Measurements from ENCODE around the gene PRKAA2.

Gene PRKAA2

GRCh38 chr1:56631901-56632300, 13.2 kb upstream of the PRKAA2 start:
- Histone ChIP-seq H3K9me2 (replicated peaks; ENCODE audit: insufficient read depth, low read length) (no peaks in the 10 kb centered on the region), H3F3A (ENCODE audit: insufficient read depth) (no peaks in the 10 kb centered on the region), H4K20me1 (ENCODE audit: low read depth, low read length) (no peaks in the 10 kb centered on the region), H3K9ac (ENCODE audit: low read length) (no peak overlapping the region), H2AFZ (ENCODE audit: low read depth, low read length, severe bottlenecking) (no peak overlapping the region), H3K4me3 (ENCODE audit: insufficient read depth, low read length, poor library complexity, severe bottlenecking) (no peak overlapping the region), H3K79me2 (ENCODE audit: insufficient read depth, low read length) (no peaks in the 10 kb centered on the region), H3K27ac (ENCODE audit: low read depth, low read length) (no peak overlapping the region), H3K36me3 (ENCODE audit: low read length) (no peaks in the 10 kb centered on the region), H3K4me2 (ENCODE audit: low read depth, low read length, poor library complexity, severe bottlenecking) (no peak overlapping the region), H3K27me3 (ENCODE audit: low read length) (no peaks in the 10 kb centered on the region), H3K9me3 (ENCODE audit: insufficient read depth, low read length) (no peaks in the 10 kb centered on the region)
- TF ChIP-seq, protein P1, sequence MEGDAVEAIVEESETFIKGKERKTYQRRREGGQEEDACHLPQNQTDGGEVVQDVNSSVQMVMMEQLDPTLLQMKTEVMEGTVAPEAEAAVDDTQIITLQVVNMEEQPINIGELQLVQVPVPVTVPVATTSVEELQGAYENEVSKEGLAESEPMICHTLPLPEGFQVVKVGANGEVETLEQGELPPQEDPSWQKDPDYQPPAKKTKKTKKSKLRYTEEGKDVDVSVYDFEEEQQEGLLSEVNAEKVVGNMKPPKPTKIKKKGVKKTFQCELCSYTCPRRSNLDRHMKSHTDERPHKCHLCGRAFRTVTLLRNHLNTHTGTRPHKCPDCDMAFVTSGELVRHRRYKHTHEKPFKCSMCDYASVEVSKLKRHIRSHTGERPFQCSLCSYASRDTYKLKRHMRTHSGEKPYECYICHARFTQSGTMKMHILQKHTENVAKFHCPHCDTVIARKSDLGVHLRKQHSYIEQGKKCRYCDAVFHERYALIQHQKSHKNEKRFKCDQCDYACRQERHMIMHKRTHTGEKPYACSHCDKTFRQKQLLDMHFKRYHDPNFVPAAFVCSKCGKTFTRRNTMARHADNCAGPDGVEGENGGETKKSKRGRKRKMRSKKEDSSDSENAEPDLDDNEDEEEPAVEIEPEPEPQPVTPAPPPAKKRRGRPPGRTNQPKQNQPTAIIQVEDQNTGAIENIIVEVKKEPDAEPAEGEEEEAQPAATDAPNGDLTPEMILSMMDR (IDR thresholded peaks at IDR 0.05; ENCODE audit: insufficient read depth, low read length, poor library complexity, severe bottlenecking), result no peak
- no peak for TF ChIP-seq EZH2phosphoT487 (conservative IDR thresholded peaks at IDR 0.05; ENCODE audit: low read length)

- Histone ChIP-seq H3K9ac (ENCODE audit: low read length) (no peak overlapping the region), H3F3A (ENCODE audit: insufficient read depth) (no peaks in the 10 kb centered on the region), H3K4me2 (ENCODE audit: low read depth, low read length, poor library complexity, severe bottlenecking) (no peak overlapping the region), H4K20me1 (ENCODE audit: low read depth, low read length) (no peaks in the 10 kb centered on the region), H3K27ac (ENCODE audit: low read depth, low read length) (no peak overlapping the region), H3K36me3 (ENCODE audit: low read length) (no peaks in the 10 kb centered on the region), H3K27me3 (ENCODE audit: low read length) (no peaks in the 10 kb centered on the region), H3K4me3 (ENCODE audit: insufficient read depth, low read length, poor library complexity, severe bottlenecking) (no peak overlapping the region), H3K79me2 (ENCODE audit: insufficient read depth, low read length) (no peaks in the 10 kb centered on the region), H2AFZ (ENCODE audit: low read depth, low read length, severe bottlenecking) (no peak overlapping the region), H3K9me2 (replicated peaks; ENCODE audit: insufficient read depth, low read length) (no peaks in the 10 kb centered on the region), H3K9me3 (ENCODE audit: insufficient read depth, low read length) (no peaks in the 10 kb centered on the region)
- no peak for TF ChIP-seq EZH2phosphoT487 (conservative IDR thresholded peaks at IDR 0.05; ENCODE audit: low read length)
- TF ChIP-seq, protein P1 (IDR thresholded peaks at IDR 0.05; ENCODE audit: insufficient read depth, low read length, poor library complexity, severe bottlenecking), result no peak
Observed at GRCh38 chr1:56634981-56635380, 10.1 kb upstream of the PRKAA2 start.

DNA sequence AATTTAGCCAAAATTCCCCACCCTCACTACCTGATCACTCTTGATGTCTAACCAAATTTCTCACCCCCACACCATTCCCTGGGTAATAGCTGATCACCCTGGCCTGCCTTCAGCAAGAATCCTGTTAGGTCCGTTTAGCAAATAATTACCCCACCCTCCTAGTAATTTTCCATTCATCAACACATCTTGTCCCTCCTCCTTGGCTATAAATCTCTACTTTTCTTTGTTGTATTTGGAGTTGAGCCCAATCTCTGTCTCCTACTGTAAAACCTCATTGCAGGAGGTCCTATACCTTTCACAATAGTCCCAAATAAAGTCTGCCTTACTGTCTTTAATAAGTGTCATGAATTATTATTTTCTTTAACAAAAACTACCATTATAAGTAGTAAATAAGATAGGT, 6.9 kb upstream of the PRKAA2 start:
- Histone ChIP-seq H3K27me3 (ENCODE audit: low read length) (no peaks in the 10 kb centered on the region), H3K9ac (ENCODE audit: low read length) (no peak overlapping the region), H4K20me1 (ENCODE audit: low read depth, low read length) (no peaks in the 10 kb centered on the region), H3K36me3 (ENCODE audit: low read length) (no peaks in the 10 kb centered on the region), H3K9me3 (ENCODE audit: insufficient read depth, low read length) (no peaks in the 10 kb centered on the region), H3K27ac (ENCODE audit: low read depth, low read length) (no peak overlapping the region), H3K9me2 (replicated peaks; ENCODE audit: insufficient read depth, low read length) (no peaks in the 10 kb centered on the region), H3F3A (ENCODE audit: insufficient read depth) (no peaks in the 10 kb centered on the region), H3K79me2 (ENCODE audit: insufficient read depth, low read length) (no peaks in the 10 kb centered on the region), H3K4me3 (ENCODE audit: insufficient read depth, low read length, poor library complexity, severe bottlenecking) (no peak overlapping the region), H2AFZ (ENCODE audit: low read depth, low read length, severe bottlenecking) (no peak overlapping the region), H3K4me2 (ENCODE audit: low read depth, low read length, poor library complexity, severe bottlenecking) (no peak overlapping the region)
- TF ChIP-seq EZH2phosphoT487 (conservative IDR thresholded peaks at IDR 0.05; ENCODE audit: low read length), result no peak
- TF ChIP-seq, protein P1 (IDR thresholded peaks at IDR 0.05; ENCODE audit: insufficient read depth, low read length, poor library complexity, severe bottlenecking), result no peak

Data from SU-DHL-6 (cell line).